GM19467 (cell line): ENCODE measurements around the gene TRIL.

ENCODE experiments used
- ATAC-seq: cut with Tn5 transposase; IDR thresholded peaks from one replicate; pipeline ENCODE4 v1.9.1; 2021; ENCODE audit warnings: mild to moderate bottlenecking, moderate library complexity; ENCODE audit not compliant: unreplicated experiment

TRIL gene

GRCh38 chr7:28942168-28942567 is 16.0 kb downstream of the TRIL start:
- ATAC-seq: no peak

GRCh38 chr7:28941633-28942032 is 16.5 kb downstream of the TRIL start:
- ATAC-seq: no peak

- no peak for ATAC-seq
Observed at GRCh38 chr7:28940741-28941384, 17.3 kb downstream of the TRIL start.

GRCh38 chr7:28939844-28940544 is 18.1 kb downstream of the TRIL start:
- no peak for ATAC-seq

GRCh38 chr7:28939367-28939766 is 18.8 kb downstream of the TRIL start:
- no peak for ATAC-seq

GRCh38 chr7:28937619-28938018 is 20.5 kb downstream of the TRIL start:
- ATAC-seq: no peak

GRCh38 chr7:28937103-28937502 is 21.0 kb downstream of the TRIL start:
- ATAC-seq: no peak

- ATAC-seq: no peak
Observed at GRCh38 chr7:28933846-28934320, 24.2 kb downstream of the TRIL start.

GRCh38 chr7:28931565-28931964 is 26.6 kb downstream of the TRIL start:
- no peak for ATAC-seq

- ATAC-seq: peak; percentile 86
Observed at GRCh38 chr7:28926871-28927597, 31.1 kb downstream of the TRIL start.

- no peak for ATAC-seq
Observed at GRCh38 chr7:28922624-28923331, 35.4 kb downstream of the TRIL start.

- ATAC-seq: peak; percentile 91
Observed at GRCh38 chr7:28921822-28922221, 36.3 kb downstream of the TRIL start.

GRCh38 chr7:28920424-28920823 is 37.7 kb downstream of the TRIL start:
- no peak for ATAC-seq

- ATAC-seq: no peak
Observed at GRCh38 chr7:28919510-28919909, 38.6 kb downstream of the TRIL start.

- ATAC-seq: no peak
Observed at GRCh38 chr7:28908775-28909174, 49.4 kb downstream of the TRIL start.

- no peak for ATAC-seq
Observed at GRCh38 chr7:28905464-28905863, 52.7 kb downstream of the TRIL start.

- ATAC-seq: no peak
Observed at GRCh38 chr7:28904578-28905048, 53.5 kb downstream of the TRIL start.

GRCh38 chr7:28903730-28904577 is 54.2 kb downstream of the TRIL start:
- ATAC-seq: no peak
